ENCODE results near the gene SH2D5. TPM values are rescaled to one million over a fixed set of nuclear protein-coding genes. Genes with fewer than 3 reads are reported as not detected.

Gene SH2D5
- total RNA-seq, 1 experiment from 2014 or later = 1.1 TPM

DNA sequence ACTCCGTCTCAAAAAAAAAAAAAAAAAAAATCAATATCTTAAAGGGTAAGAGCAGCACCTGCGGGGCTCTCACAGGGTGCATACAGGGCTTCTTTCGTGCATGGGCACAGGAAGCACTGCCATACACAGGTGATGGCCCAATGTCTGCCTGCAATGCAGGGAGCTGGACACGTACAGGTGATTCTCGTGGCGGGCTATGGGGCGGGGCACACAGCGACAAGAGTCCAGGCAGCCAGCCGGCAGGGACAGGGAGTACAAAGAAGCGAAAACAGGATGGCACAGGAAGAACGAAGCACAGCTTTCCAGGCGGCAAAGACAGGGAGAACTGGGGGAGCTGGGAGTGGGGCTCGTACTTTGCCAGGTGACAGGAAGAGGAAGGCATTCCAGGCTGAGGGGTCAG lies 16.3 kb downstream of the SH2D5 start:
- no TSS peak for BruUV-seq (replicated peaks)
- Histone ChIP-seq H3K9me3 (ENCODE audit: low read depth, low read length, poor library complexity, severe bottlenecking) (no peaks in the 10 kb centered on the region), H3K4me3 (ENCODE audit: low read depth, low read length, poor library complexity, severe bottlenecking) (no peak overlapping the region), H3K4me1 (ENCODE audit: insufficient read depth, low read length, poor library complexity, severe bottlenecking) (no peaks in the 10 kb centered on the region), H3K27me3 (replicated peaks; ENCODE audit: insufficient read depth, low read depth, low read length, poor library complexity) (no peaks in the 10 kb centered on the region), H3K36me3 (ENCODE audit: insufficient read depth, low read length, poor library complexity, severe bottlenecking) (no peaks in the 10 kb centered on the region), H3K27ac (ENCODE audit: low read depth, low read length, poor library complexity, severe bottlenecking) (no peak overlapping the region)
- ChIA-PET POLR2A (ENCODE audit: low non-redundant PET) (no interaction called here), CTCF (no interaction called here)
- intact Hi-C loops (cut with micrococcal nuclease; ENCODE audit: unreplicated experiment) = no loop called here
- DNase-seq (ENCODE audit: low spot score) = no peak
- TF ChIP-seq EZH2 (IDR thresholded peaks at IDR 0.05; ENCODE audit: borderline replicate concordance, low read depth, low read length, poor library complexity, severe bottlenecking) = no peak
- TF ChIP-seq, protein P1, sequence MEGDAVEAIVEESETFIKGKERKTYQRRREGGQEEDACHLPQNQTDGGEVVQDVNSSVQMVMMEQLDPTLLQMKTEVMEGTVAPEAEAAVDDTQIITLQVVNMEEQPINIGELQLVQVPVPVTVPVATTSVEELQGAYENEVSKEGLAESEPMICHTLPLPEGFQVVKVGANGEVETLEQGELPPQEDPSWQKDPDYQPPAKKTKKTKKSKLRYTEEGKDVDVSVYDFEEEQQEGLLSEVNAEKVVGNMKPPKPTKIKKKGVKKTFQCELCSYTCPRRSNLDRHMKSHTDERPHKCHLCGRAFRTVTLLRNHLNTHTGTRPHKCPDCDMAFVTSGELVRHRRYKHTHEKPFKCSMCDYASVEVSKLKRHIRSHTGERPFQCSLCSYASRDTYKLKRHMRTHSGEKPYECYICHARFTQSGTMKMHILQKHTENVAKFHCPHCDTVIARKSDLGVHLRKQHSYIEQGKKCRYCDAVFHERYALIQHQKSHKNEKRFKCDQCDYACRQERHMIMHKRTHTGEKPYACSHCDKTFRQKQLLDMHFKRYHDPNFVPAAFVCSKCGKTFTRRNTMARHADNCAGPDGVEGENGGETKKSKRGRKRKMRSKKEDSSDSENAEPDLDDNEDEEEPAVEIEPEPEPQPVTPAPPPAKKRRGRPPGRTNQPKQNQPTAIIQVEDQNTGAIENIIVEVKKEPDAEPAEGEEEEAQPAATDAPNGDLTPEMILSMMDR (conservative IDR thresholded peaks at IDR 0.05; ENCODE audit: low read depth, low read length) = no peak

DNA sequence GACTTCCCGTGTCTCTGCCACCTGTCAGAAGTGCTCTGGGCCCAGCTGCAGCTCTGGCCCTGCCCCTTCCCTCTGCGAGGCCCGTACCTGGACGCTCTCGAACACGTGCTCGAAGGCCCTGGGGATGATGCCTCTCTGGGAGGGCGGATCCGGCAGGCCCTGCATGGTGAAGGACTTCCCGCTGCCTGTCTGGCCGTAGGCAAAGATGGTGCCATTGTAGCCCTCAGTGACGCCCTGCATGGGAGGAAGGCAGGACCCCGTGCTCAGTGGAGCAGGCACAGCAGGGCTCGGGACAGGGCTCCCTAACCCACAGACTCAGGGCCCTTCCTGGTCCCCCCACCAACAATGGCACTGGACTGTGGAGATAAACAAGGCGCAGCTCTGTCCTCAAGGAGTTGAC lies 17.1 kb downstream of the SH2D5 start:
- Histone ChIP-seq H3K36me3 (ENCODE audit: insufficient read depth, low read length, poor library complexity, severe bottlenecking) (no peaks in the 10 kb centered on the region), H3K4me1 (ENCODE audit: insufficient read depth, low read length, poor library complexity, severe bottlenecking) (no peaks in the 10 kb centered on the region), H3K9me3 (ENCODE audit: low read depth, low read length, poor library complexity, severe bottlenecking) (no peaks in the 10 kb centered on the region), H3K4me3 (ENCODE audit: low read depth, low read length, poor library complexity, severe bottlenecking) (no peak overlapping the region), H3K27me3 (replicated peaks; ENCODE audit: insufficient read depth, low read depth, low read length, poor library complexity) (no peaks in the 10 kb centered on the region), H3K27ac (ENCODE audit: low read depth, low read length, poor library complexity, severe bottlenecking) (no peak overlapping the region)
- TF ChIP-seq EZH2 (IDR thresholded peaks at IDR 0.05; ENCODE audit: borderline replicate concordance, low read depth, low read length, poor library complexity, severe bottlenecking) = no peak
- TF ChIP-seq, protein P1 (conservative IDR thresholded peaks at IDR 0.05; ENCODE audit: low read depth, low read length) = no peak
- no peak for DNase-seq (ENCODE audit: low spot score)
- intact Hi-C loops (cut with micrococcal nuclease; ENCODE audit: unreplicated experiment) = no loop called here
- ChIA-PET POLR2A (ENCODE audit: low non-redundant PET) (no interaction called here), CTCF (no interaction called here)
- no TSS peak for BruUV-seq (replicated peaks)

DNA sequence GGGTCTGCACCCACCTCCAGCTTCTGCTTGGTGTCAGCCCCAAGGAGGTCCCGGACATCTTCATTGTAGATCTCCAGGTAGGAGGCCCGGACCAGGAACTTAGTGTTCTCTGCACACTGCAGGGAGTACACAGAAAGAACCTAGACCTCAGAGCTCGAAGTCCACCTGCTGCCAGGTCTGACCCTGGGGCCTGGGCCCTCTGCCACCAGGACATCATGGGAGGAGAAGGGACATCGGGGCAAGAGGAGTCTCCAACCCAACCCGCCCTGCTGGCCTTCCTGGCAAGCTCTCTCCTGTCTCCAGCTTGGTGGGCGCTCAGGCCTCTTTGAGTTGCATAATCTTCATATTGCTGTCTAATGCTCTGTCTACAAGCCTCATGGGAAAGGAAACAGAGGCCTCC lies 19.1 kb downstream of the SH2D5 start:
- no TSS peak for BruUV-seq (replicated peaks)
- Histone ChIP-seq H3K27me3 (replicated peaks; ENCODE audit: insufficient read depth, low read depth, low read length, poor library complexity) (no peaks in the 10 kb centered on the region), H3K36me3 (ENCODE audit: insufficient read depth, low read length, poor library complexity, severe bottlenecking) (no peaks in the 10 kb centered on the region), H3K9me3 (ENCODE audit: low read depth, low read length, poor library complexity, severe bottlenecking) (no peaks in the 10 kb centered on the region), H3K27ac (ENCODE audit: low read depth, low read length, poor library complexity, severe bottlenecking) (no peak overlapping the region), H3K4me1 (ENCODE audit: insufficient read depth, low read length, poor library complexity, severe bottlenecking) (no peaks in the 10 kb centered on the region), H3K4me3 (ENCODE audit: low read depth, low read length, poor library complexity, severe bottlenecking) (no peak overlapping the region)
- intact Hi-C loops (cut with micrococcal nuclease; ENCODE audit: unreplicated experiment) = no loop called here
- ChIA-PET CTCF (no interaction called here), POLR2A (ENCODE audit: low non-redundant PET) (no interaction called here)
- DNase-seq (ENCODE audit: low spot score) = no peak
- TF ChIP-seq EZH2 (IDR thresholded peaks at IDR 0.05; ENCODE audit: borderline replicate concordance, low read depth, low read length, poor library complexity, severe bottlenecking) = no peak
- TF ChIP-seq, protein P1 (conservative IDR thresholded peaks at IDR 0.05; ENCODE audit: low read depth, low read length) = no peak

Measured in A673 (cell line).